ENCODE results near the gene LYST.

Gene LYST

DNA sequence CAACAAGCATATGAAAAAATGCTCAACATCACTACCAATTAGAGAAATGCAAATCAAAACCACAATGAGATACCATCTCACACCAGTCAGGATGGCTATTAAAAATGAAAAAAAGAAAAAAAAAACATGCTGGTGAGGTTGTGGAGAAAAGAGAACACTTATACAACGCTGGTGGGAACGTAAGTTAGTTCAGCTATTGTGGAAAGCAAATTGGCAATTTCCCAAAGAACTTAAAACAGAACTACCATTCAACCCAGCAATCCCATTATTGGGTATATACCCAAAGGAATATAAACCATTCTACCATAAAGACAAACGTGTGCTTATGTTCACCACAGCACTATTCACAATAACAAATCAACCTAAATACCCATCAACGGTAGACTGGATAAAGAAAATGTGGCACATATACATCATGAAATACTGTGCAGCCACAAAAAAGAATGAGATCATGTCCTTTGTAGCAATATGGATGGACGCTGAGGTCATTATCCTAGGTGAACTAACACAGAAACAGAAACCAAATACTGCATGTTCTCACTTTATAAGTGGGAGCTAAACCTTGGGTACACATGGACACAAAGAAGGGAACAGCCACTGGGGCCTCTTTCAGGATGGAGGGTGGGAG is 49.5 kb downstream of the LYST start:
- no peak overlapping the region for H3K4me3 ChIP-seq (ENCODE audit: control insufficient read depth, low read depth, low read length)

DNA sequence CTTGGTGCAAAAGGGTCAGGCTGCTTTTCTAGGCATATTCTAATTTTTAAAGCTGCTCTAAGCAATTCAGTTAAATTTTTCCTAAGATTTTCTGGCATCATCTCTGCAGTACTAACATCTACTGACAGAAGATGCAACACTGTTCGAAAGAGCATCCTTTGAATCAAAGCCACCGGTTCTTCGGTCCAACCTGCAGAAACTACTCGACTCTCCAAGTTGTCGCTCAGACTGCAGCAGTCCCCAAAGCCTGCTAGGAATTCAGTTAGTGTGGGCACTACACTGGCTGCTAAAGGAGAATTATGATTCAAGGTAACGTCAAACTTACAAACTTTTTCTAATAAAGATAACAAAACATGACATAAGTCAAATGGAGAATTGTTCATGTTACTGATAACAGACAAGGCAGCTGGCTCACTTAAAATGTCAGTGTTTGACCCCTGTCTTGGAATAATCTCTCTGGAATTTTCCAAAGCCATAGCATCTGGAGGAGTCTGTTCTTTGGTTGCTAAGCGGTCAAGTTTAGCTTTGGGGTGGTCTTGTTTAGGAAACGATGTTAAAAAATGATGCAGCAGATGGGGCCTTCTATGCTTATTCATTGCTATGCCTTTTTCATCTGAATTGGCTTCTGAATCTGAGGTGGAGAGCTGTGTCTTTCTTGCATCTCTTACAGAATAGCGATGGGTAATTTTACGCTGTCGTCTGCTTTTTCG is 56.9 kb downstream of the LYST start:
- no peak for DNase-seq (ENCODE audit: low read depth)
- TF ChIP-seq, protein P1, sequence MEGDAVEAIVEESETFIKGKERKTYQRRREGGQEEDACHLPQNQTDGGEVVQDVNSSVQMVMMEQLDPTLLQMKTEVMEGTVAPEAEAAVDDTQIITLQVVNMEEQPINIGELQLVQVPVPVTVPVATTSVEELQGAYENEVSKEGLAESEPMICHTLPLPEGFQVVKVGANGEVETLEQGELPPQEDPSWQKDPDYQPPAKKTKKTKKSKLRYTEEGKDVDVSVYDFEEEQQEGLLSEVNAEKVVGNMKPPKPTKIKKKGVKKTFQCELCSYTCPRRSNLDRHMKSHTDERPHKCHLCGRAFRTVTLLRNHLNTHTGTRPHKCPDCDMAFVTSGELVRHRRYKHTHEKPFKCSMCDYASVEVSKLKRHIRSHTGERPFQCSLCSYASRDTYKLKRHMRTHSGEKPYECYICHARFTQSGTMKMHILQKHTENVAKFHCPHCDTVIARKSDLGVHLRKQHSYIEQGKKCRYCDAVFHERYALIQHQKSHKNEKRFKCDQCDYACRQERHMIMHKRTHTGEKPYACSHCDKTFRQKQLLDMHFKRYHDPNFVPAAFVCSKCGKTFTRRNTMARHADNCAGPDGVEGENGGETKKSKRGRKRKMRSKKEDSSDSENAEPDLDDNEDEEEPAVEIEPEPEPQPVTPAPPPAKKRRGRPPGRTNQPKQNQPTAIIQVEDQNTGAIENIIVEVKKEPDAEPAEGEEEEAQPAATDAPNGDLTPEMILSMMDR (conservative IDR thresholded peaks at IDR 0.05; ENCODE audit: control insufficient read depth, insufficient read depth, low read depth, low read length): no peak
- H3K4me3 ChIP-seq (ENCODE audit: control insufficient read depth, low read depth, low read length): no peak overlapping the region

More for the DNA sequence above, 49.5 kb downstream of the LYST start:
- TF ChIP-seq, protein P1 (conservative IDR thresholded peaks at IDR 0.05; ENCODE audit: control insufficient read depth, insufficient read depth, low read depth, low read length): no peak
- DNase-seq (ENCODE audit: low read depth): no peak

DNA sequence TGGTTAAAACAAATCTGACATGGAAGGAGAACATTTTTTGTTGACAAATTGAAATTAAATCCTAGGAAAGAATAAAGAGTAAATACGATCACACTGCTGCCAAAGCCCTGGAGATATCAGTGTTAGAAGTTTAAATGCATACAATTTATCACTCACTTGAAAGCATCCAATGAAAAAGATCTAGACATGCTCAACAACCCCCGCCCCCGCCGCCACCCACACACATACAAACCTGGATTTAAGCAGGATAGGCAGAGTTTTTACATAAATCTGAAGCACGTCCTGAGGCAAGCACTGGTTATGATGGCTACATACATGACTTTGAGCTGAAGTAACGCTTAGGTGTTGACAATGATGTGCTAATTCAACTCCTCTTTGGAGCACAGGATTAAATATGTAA is 58.5 kb downstream of the LYST start:
- no peak overlapping the region for H3K4me3 ChIP-seq (ENCODE audit: control insufficient read depth, low read depth, low read length)
- TF ChIP-seq, protein P1 (conservative IDR thresholded peaks at IDR 0.05; ENCODE audit: control insufficient read depth, insufficient read depth, low read depth, low read length): no peak
- DNase-seq (ENCODE audit: low read depth): no peak

DNA sequence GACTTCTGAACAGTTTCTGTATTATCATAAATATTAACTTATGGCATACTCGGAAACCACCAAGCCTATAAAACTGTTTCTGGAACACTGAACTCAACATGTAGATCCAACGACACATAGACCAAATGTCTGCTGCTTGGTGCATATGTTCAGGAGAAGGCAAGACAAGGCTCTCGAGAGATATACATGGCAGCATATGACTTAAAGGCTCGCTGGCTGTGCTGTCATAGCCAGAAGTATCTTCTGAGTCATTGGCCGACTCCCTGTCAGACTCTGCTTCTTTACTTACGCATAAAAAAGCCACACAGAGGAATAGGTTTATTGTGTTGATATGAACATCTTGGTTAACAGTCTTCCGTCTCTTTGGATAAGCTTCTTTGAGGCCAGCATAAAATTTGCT is 60.6 kb downstream of the LYST start:
- no peak for DNase-seq (ENCODE audit: low read depth)
- no peak overlapping the region for H3K4me3 ChIP-seq (ENCODE audit: control insufficient read depth, low read depth, low read length)
- TF ChIP-seq, protein P1 (conservative IDR thresholded peaks at IDR 0.05; ENCODE audit: control insufficient read depth, insufficient read depth, low read depth, low read length): no peak

DNA sequence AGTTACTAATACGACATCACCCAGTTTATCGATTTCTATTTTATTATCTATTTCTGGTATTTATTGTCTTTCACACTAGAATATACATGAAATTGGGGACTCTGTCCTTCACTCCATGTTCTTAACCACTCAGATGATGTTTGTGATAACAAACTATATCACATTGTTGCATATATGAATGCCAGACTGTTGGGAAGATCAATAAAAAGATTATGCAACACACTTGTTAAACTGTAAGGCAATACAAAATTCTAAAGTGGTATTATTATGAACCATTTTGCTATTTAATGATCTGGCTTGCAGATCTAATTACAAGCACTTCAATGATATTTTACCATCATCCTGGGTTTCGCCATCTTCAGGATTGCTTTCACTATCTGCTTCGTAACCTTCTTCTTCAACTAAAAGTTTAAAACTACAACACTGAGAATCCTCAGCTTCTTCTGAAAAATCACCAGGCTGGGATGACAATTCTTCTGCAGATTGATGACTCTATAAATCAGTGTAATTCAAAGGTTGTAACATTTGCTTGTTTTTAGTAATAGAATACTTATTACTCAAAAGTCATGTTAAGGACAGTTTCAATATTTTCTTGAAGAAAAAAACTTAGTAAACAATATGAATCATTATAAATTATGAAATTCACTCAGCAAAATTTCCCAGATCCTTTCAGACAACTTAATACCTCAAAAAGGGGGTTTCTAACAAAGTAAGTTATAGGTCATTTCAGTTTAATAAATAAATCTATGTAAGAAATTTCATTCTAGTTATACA is 63.9 kb downstream of the LYST start:
- TF ChIP-seq, protein P1 (conservative IDR thresholded peaks at IDR 0.05; ENCODE audit: control insufficient read depth, insufficient read depth, low read depth, low read length): no peak
- H3K4me3 ChIP-seq (ENCODE audit: control insufficient read depth, low read depth, low read length): no peak overlapping the region
- DNase-seq (ENCODE audit: low read depth): no peak

DNA sequence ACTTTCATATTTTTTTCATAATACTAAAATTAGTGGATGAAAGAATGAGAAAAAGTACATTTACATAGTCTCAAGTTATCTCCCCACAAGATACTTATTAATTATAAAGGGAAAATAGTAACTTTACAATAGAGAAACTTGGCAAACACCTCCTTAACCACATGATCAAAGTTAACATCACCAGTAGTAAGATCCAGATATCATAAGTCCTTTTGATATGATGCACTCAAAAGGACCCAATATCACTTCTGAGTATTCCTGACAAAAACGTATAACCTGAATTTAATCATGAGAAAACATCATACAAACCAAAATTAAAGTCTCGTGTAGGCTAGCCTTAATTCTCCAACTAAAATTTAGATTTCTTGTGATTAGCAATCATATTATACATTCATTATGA is 67.4 kb downstream of the LYST start:
- DNase-seq (ENCODE audit: low read depth): no peak
- H3K4me3 ChIP-seq (ENCODE audit: control insufficient read depth, low read depth, low read length): no peak overlapping the region
- TF ChIP-seq, protein P1 (conservative IDR thresholded peaks at IDR 0.05; ENCODE audit: control insufficient read depth, insufficient read depth, low read depth, low read length): no peak

Measured in fibroblast of mammary gland (primary cell).